LNCaP clone FGC (cell line): ENCODE measurements around the gene MINK1.
"Not testable (repeated sequence)": the region's sequence is repeated elsewhere in the genome, so short reads cannot be mapped to it uniquely, and the experiment has no call there.

ENCODE experiments used
- DNase-seq: peaks from one replicate; pipeline ENCODE4 v3.0.0-alpha.2; 2011; ENCODE audit warnings: low read depth
- H3K4me3 ChIP-seq: 2 replicates; pipeline ENCODE4 v1.5.1; 2011; ENCODE audit warnings: mild to moderate bottlenecking, low read depth, low read length, control low read depth
- CTCF ChIP-seq: IDR thresholded peaks from 2 replicates; pipeline ENCODE4 v1.5.1; 2012; ENCODE audit warnings: mild to moderate bottlenecking; ENCODE audit not compliant: control insufficient read depth, insufficient read depth; ENCODE audit errors: extremely low read depth

MINK1 gene

DNA sequence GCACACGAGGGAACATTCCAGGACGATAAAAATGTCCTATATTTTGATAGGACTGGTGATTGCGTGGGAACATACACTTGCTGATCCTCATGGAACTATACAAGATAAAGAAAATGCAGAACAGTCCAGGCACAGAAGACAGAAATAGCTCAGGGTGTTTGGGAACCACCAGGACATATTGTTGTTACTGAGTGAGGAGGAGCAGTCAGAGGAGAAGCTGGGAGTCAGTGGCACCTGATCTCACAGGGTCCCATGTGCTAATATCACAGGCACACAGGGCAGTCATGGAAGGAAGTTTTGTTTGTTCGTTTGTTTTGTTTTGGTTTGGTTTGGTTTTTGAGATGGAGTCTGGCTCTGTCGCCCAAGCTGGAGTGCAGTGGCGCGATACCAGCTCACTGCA lies 20.4 kb upstream of the MINK1 start:
- H3K4me3 ChIP-seq, result no peak overlapping the region
- TF ChIP-seq CTCF, result no peak

DNA sequence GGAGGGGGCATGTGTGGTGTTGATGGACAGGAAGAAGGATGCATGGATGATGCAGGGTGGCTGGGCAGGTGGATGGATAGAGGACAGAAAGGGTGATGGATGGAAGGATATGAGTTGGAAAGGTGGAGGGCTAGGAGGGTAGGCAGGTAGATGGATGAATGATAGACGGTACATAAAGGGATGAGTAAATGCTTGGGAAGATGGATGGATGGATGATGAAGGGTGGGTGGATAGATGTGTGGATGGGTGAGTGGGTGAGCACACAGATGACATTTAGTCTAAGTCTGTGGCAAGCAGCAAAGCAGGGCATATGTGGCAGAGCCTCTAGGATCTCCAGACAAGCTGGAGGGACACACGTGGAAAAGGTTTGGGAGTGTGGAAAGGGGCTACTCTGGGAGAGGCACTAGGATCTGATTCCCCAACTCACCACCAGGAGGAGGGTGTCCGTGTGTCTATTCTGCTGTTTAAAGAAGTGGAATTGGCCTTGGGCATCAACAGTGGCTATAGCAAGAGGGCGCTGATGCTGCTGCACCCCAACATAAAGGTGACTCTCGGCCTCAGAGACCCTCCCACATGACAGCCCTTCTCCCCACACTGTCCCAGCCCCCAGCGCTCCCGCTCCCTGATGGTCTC lies 18.0 kb upstream of the MINK1 start:
- TF ChIP-seq CTCF, result no peak
- no peak for DNase-seq
- H3K4me3 ChIP-seq, result no peak overlapping the region

More for the DNA sequence above, 20.4 kb upstream of the MINK1 start:
- no peak for DNase-seq

DNA sequence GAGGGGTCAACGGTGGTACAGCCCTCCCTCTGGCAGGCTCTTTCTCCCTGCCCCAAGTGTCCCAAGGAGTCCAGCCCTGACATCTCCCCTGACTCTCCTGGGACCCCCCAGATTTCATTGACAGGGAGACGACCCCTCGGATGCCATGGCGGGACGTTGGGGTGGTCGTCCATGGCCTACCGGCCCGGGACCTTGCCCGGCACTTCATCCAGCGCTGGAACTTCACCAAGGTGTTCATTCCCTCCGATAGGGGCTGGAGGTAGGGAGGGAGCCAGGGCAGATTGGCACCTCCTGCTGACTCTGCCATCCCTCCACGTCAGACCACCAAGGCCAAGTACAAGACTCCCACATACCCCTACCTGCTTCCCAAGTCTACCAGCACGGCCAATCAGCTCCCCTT lies 16.3 kb upstream of the MINK1 start:
- no peak for TF ChIP-seq CTCF
- no peak overlapping the region for H3K4me3 ChIP-seq
- DNase-seq, result no peak

DNA sequence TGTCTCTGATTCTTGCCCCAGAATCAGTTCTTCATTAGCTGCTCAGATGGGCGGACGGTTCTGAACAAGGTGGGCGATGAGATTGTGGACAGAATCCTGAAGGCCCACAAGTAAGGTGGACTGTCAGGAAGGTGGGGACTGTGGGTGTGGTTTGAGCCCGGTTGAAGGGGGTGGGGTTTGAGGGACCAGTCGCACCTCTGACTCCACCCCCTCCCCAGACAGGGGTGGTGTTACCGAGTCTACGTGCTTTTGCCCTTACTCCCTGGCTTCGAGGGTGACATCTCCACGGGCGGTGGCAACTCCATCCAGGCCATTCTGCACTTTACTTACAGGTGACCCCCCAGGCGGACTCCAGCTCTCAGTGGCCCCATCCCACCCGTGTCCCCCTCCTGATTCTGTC lies 14.9 kb upstream of the MINK1 start:
- no peak overlapping the region for H3K4me3 ChIP-seq
- no peak for TF ChIP-seq CTCF
- no peak for DNase-seq

DNA sequence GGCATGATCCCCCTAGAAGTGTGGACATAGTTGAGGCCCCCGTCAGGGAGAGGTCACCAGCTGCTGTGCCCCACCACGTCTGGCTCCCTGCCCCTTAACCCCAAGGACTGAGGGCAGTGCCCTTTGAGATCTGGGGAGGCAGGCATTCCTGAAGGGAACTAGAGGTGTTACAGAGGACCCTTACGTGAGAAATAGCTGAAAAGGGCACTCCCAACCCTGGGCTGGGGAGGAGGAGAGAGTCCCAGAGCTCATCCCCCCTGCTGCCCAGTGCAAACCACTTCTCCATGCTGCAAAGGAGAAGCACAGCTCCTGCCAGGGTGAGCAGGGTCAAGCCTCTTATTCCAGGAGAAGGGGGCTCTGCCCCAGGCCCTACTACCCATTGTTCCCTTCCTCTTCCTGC lies 10.3 kb upstream of the MINK1 start:
- no peak overlapping the region for H3K4me3 ChIP-seq
- TF ChIP-seq CTCF, result no peak
- DNase-seq, result no peak

GRCh38 chr17:4823373-4824089 lies 9.6 kb upstream of the MINK1 start:
- H3K4me3 ChIP-seq, result no peak overlapping the region
- DNase-seq, result no peak
- TF ChIP-seq CTCF, result no peak

GRCh38 chr17:4827399-4827798 lies 5.7 kb upstream of the MINK1 start:
- DNase-seq, result no peak
- no peak overlapping the region for H3K4me3 ChIP-seq
- no peak for TF ChIP-seq CTCF

DNA sequence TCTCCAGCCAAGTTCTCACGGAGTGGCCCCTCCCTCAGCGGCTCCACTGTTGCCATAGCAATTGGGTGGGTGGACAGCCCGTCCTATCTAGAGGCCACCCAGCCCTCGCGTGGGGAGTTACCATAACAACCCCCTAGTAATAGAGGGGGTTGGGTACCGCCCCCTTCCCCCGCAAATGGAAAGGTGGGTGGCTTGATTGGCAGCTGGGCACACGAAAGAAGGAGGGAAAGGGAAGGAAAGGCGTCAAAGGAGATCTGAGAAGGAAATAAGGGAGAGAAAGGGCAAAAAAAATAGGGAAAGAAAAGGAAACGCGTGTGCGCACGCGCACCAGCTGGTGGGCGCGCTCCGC lies 337 bp upstream of the MINK1 start:
- peak overlapping the region; percentile 85 for H3K4me3 ChIP-seq
- DNase-seq, result not testable (repeated sequence)
